Measurements from ENCODE around the gene E2F7.
"Not testable (repeated sequence)": the region's sequence is repeated elsewhere in the genome, so short reads cannot be mapped to it uniquely, and the experiment has no call there.

E2F7 gene, protein sequence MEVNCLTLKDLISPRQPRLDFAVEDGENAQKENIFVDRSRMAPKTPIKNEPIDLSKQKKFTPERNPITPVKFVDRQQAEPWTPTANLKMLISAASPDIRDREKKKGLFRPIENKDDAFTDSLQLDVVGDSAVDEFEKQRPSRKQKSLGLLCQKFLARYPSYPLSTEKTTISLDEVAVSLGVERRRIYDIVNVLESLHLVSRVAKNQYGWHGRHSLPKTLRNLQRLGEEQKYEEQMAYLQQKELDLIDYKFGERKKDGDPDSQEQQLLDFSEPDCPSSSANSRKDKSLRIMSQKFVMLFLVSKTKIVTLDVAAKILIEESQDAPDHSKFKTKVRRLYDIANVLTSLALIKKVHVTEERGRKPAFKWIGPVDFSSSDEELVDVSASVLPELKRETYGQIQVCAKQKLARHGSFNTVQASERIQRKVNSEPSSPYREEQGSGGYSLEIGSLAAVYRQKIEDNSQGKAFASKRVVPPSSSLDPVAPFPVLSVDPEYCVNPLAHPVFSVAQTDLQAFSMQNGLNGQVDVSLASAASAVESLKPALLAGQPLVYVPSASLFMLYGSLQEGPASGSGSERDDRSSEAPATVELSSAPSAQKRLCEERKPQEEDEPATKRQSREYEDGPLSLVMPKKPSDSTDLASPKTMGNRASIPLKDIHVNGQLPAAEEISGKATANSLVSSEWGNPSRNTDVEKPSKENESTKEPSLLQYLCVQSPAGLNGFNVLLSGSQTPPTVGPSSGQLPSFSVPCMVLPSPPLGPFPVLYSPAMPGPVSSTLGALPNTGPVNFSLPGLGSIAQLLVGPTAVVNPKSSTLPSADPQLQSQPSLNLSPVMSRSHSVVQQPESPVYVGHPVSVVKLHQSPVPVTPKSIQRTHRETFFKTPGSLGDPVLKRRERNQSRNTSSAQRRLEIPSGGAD

DNA sequence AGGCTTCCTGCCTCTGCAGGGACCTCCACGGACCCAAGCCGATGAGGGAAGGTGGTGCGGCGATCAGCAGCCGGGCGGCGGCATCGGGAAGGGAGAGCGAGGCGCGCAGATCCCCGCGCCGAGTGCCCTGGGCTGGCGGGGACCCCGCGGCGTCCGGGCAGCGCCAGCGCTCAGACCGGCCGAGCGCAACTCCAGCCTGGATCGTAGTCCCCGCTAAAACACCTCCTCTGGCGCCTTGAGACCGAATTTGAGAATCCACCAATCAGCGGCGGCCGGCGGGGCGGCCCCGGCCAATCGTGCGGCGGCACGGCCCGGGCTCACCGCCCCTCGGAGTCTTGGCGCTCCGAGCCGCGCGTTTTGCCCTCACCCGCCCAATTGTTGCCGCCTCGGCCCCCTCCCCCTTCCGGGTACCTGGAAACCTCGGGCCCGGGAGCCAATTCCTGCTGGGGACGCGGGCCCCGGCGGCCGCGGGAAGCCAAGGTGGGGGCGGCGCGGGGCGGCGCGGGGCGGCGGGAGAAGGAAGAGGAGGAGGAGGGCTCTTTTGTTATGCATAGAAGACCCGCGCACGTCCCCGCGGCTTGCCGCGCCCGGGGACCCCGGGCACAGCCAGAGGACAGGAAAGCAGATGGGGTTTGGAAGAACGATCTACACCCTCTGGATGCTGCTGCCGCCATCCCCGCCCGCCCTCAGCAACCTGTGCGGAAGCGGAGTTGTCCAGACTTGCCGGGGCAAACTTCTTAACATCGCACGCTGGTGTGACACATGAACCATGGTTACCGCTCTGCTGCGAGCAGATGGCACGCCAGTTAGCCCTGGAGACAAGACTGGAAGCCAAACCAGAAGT, at the start of gene E2F7:
Gene E2F7, minus strand, starts transcription at position 209 of the 844 bp plus-strand sequence. CDS start 934 bp downstream, outside the sequence.
- Histone ChIP-seq H3K4me1 (ENCODE audit: control insufficient read depth, insufficient read depth, low read length) (peaks cover 4% of the 10 kb centered on the region), H3K36me3 (ENCODE audit: control insufficient read depth, insufficient read depth, low read length) (no peaks in the 10 kb centered on the region), H3K27me3 (ENCODE audit: control insufficient read depth, insufficient read depth, low read length) (no peaks in the 10 kb centered on the region), H3K4me3 (ENCODE audit: low read depth, low read length) (peak within 1 kb of the TSS; percentile 79), H3K9me3 (ENCODE audit: control insufficient read depth, insufficient read depth, low read length) (no peaks in the 10 kb centered on the region), H3K9ac (ENCODE audit: low read depth, low read length) (peak within 1 kb of the TSS; percentile 89)

DNA sequence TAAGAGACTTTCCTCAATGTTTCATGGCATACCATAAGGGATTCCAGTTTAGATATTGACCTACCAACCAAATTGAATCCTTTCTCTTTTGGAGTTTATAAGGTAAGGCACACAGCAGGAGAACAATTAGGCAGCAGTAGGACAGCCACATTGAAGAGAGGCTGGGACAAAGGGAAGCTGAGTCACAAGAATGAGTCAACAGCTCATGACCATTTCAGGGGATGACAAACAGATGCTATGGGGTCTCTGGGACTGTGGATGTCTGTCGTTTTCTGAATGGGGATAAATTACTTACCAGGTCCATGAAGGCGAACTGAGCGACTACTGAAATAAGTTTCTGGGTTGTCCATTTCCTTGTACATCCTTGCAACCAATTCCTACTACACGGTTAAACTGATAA, 48.6 kb upstream of the E2F7 start:
- no peaks in the 10 kb centered on the region for H3K4me1 ChIP-seq (ENCODE audit: control insufficient read depth, insufficient read depth, low read length)
- no peaks in the 10 kb centered on the region for H3K9me3 ChIP-seq (ENCODE audit: control insufficient read depth, insufficient read depth, low read length)
- H3K27me3 ChIP-seq (ENCODE audit: control insufficient read depth, insufficient read depth, low read length) = no peaks in the 10 kb centered on the region
- no peak overlapping the region for H3K4me3 ChIP-seq (ENCODE audit: low read depth, low read length)
- H3K36me3 ChIP-seq (ENCODE audit: control insufficient read depth, insufficient read depth, low read length) = no peaks in the 10 kb centered on the region
- no peak overlapping the region for H3K9ac ChIP-seq (ENCODE audit: low read depth, low read length)

DNA sequence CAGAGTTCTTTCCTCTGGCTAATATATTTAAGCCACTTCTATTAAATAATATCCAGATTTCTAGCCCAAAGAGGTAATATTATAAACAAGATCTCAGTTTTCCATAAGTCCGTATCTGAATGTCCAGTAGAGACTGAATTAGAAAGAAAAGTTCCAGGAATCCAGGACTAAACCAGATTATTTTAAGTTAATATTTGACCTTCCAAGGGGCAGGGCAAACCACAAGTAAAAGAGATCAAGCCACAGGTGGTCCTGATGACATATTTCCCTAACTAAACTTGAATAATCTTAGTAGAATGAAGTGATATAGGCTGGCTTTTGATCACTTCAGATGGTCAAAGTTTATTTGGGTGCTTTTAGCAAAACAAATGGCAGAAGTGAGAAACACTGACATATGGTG, 43.3 kb upstream of the E2F7 start:
- H3K9me3 ChIP-seq (ENCODE audit: control insufficient read depth, insufficient read depth, low read length) = no peaks in the 10 kb centered on the region
- H3K4me1 ChIP-seq (ENCODE audit: control insufficient read depth, insufficient read depth, low read length) = no peaks in the 10 kb centered on the region
- H3K36me3 ChIP-seq (ENCODE audit: control insufficient read depth, insufficient read depth, low read length) = no peaks in the 10 kb centered on the region
- H3K4me3 ChIP-seq (ENCODE audit: low read depth, low read length) = no peak overlapping the region
- H3K9ac ChIP-seq (ENCODE audit: low read depth, low read length) = no peak overlapping the region
- H3K27me3 ChIP-seq (ENCODE audit: control insufficient read depth, insufficient read depth, low read length) = no peaks in the 10 kb centered on the region

DNA sequence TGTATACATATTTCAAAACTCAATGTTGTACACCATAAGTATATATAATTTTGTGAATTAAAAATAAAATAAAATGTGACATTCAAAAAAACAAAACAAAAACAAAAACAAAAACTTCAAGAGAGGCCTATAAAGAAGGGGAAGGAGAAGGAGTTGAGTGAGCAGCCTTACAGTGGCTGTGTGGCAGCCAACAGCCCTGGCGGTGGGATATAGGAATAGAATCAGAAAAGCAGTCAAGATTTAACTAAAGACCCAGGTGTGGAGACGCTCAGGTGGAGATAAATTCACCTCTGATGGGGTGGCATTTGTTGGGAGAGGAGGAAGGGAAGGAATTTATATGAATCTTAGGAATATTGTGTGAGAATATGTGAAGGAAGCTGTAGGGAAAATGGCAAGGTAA, 41.8 kb upstream of the E2F7 start:
- no peak overlapping the region for H3K9ac ChIP-seq (ENCODE audit: low read depth, low read length)

DNA sequence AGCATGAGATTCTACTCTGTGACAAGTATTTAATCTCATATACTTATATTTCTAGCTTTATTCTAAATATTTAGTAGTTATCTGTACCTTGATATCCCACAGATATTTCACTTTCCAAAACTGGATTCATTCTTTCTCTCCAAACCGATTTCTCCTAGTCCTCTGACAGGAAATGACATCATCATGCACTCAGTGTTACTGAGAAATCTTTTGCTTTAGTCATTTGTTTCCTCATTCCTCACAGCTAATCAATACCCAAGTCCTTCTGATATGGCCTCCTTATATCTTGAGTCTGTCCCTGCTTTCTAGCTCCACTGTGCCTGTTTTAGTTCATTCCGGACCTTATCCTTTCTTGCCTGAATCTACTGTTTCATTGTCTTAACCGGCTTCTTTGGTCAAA, 39.4 kb upstream of the E2F7 start:
- no peak overlapping the region for H3K9ac ChIP-seq (ENCODE audit: low read depth, low read length)
- no peaks in the 10 kb centered on the region for H3K9me3 ChIP-seq (ENCODE audit: control insufficient read depth, insufficient read depth, low read length)
- H3K27me3 ChIP-seq (ENCODE audit: control insufficient read depth, insufficient read depth, low read length) = no peaks in the 10 kb centered on the region
- H3K4me3 ChIP-seq (ENCODE audit: low read depth, low read length) = no peak overlapping the region
- no peaks in the 10 kb centered on the region for H3K4me1 ChIP-seq (ENCODE audit: control insufficient read depth, insufficient read depth, low read length)
- H3K36me3 ChIP-seq (ENCODE audit: control insufficient read depth, insufficient read depth, low read length) = no peaks in the 10 kb centered on the region

More for the DNA sequence above, 41.8 kb upstream of the E2F7 start:
- H3K4me3 ChIP-seq (ENCODE audit: low read depth, low read length) = no peak overlapping the region
- no peaks in the 10 kb centered on the region for H3K4me1 ChIP-seq (ENCODE audit: control insufficient read depth, insufficient read depth, low read length)
- H3K9me3 ChIP-seq (ENCODE audit: control insufficient read depth, insufficient read depth, low read length) = no peaks in the 10 kb centered on the region
- no peaks in the 10 kb centered on the region for H3K36me3 ChIP-seq (ENCODE audit: control insufficient read depth, insufficient read depth, low read length)
- no peaks in the 10 kb centered on the region for H3K27me3 ChIP-seq (ENCODE audit: control insufficient read depth, insufficient read depth, low read length)

DNA sequence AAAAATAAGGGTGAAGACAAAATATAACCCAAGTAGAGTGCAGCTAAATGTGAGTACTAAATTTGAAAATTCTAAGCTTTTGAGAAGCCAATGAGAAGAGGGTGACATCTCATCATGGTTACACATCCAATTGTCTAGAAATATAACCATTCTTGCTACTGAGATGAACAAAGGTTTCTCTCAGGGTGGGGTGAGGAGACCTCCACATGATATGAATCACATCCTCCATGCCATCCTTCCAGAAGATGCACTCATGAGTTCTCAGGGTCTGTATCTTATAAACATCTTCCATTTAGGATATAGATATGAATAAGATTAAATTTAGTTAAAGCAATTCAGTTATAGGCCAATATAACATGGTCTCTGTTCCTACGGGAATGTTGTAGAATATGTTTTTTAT, 38.9 kb upstream of the E2F7 start:
- Histone ChIP-seq H3K27me3 (ENCODE audit: control insufficient read depth, insufficient read depth, low read length) (no peaks in the 10 kb centered on the region), H3K9me3 (ENCODE audit: control insufficient read depth, insufficient read depth, low read length) (no peaks in the 10 kb centered on the region), H3K4me1 (ENCODE audit: control insufficient read depth, insufficient read depth, low read length) (no peaks in the 10 kb centered on the region), H3K4me3 (ENCODE audit: low read depth, low read length) (no peak overlapping the region), H3K9ac (ENCODE audit: low read depth, low read length) (no peak overlapping the region), H3K36me3 (ENCODE audit: control insufficient read depth, insufficient read depth, low read length) (no peaks in the 10 kb centered on the region)

DNA sequence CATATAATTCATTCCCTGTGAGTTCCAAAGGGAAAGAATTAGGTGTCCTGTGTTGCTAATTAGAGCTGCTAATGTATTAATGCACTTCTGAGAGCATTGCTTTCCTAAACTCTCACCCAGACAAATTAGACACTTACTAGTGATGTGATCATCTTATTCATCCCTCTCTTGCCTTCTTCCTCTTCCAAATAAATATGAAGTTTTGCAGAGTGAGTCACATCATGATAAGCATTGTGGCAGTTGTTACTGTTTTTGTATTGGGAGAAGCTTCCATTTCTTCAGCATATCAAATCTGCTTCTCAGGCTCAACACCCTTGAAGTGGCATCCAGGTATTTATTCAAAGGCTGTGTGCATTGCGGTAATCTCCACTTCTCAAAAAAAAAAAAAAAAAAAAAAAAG, 37.3 kb upstream of the E2F7 start:
- no peak overlapping the region for H3K4me3 ChIP-seq (ENCODE audit: low read depth, low read length)
- H3K9me3 ChIP-seq (ENCODE audit: control insufficient read depth, insufficient read depth, low read length) = no peaks in the 10 kb centered on the region
- H3K27me3 ChIP-seq (ENCODE audit: control insufficient read depth, insufficient read depth, low read length) = no peaks in the 10 kb centered on the region
- H3K4me1 ChIP-seq (ENCODE audit: control insufficient read depth, insufficient read depth, low read length) = no peaks in the 10 kb centered on the region
- H3K9ac ChIP-seq (ENCODE audit: low read depth, low read length) = no peak overlapping the region
- H3K36me3 ChIP-seq (ENCODE audit: control insufficient read depth, insufficient read depth, low read length) = no peaks in the 10 kb centered on the region

DNA sequence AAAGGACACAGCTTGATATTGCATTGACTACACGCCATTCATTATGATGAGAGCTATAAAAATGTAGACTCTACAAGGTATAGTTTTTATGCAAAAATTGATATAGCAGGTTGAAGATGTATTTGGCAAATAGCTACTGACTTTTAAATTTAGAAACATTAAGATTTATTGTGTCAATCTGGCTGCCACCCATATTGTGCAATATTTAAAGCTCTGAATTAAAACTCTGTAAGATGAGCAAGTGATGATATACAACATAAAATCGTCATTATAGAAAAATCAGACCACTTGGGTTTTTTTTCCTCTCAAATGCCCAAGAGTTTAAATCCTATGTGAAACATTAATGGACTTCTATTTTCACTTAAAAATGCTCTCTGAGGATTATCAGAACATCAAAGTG, 36.8 kb upstream of the E2F7 start:
- no peaks in the 10 kb centered on the region for H3K9me3 ChIP-seq (ENCODE audit: control insufficient read depth, insufficient read depth, low read length)
- no peak overlapping the region for H3K9ac ChIP-seq (ENCODE audit: low read depth, low read length)
- no peaks in the 10 kb centered on the region for H3K4me1 ChIP-seq (ENCODE audit: control insufficient read depth, insufficient read depth, low read length)
- no peaks in the 10 kb centered on the region for H3K36me3 ChIP-seq (ENCODE audit: control insufficient read depth, insufficient read depth, low read length)
- no peak overlapping the region for H3K4me3 ChIP-seq (ENCODE audit: low read depth, low read length)
- H3K27me3 ChIP-seq (ENCODE audit: control insufficient read depth, insufficient read depth, low read length) = no peaks in the 10 kb centered on the region

DNA sequence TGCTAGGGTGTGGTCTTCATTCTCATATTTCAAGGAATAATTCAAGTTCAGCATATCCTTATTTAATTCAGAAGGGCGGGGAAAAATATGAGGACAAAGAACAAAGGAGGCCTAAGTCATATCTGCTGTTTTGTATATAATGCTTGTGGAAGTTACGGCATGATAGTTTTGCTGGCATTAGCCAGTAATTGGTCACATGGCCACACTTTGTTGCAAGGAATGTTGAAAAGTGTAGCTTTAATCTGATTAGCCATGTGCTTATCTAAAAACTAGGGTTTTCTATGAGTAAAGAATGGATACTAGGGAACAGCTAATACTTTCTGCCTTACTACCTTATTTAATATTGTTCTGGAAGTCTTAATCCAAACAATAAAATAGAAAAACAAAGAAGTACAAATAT, 34.4 kb upstream of the E2F7 start:
- no peak overlapping the region for H3K4me3 ChIP-seq (ENCODE audit: low read depth, low read length)
- no peaks in the 10 kb centered on the region for H3K36me3 ChIP-seq (ENCODE audit: control insufficient read depth, insufficient read depth, low read length)
- no peaks in the 10 kb centered on the region for H3K27me3 ChIP-seq (ENCODE audit: control insufficient read depth, insufficient read depth, low read length)
- H3K9ac ChIP-seq (ENCODE audit: low read depth, low read length) = no peak overlapping the region
- no peaks in the 10 kb centered on the region for H3K9me3 ChIP-seq (ENCODE audit: control insufficient read depth, insufficient read depth, low read length)
- H3K4me1 ChIP-seq (ENCODE audit: control insufficient read depth, insufficient read depth, low read length) = no peaks in the 10 kb centered on the region

DNA sequence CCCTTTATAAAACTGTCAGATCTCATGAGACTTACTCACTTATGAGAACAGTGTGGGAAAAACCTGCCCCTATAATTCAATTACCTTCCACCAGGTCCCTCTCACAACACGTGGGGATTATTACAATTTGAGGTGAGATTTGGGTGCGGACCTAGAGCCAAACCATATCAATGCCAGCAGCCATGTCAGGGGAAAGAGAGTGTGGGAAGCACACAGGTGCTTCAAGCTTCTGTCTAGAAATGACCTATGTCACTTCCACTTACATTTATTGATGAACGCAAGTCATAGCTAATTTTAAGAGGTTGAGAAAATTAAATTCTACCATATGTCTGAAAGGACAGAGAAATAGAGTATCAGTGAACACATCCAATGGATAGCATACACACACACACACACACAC, 32.5 kb upstream of the E2F7 start:
- H3K36me3 ChIP-seq (ENCODE audit: control insufficient read depth, insufficient read depth, low read length) = no peaks in the 10 kb centered on the region
- no peak overlapping the region for H3K4me3 ChIP-seq (ENCODE audit: low read depth, low read length)
- H3K27me3 ChIP-seq (ENCODE audit: control insufficient read depth, insufficient read depth, low read length) = no peaks in the 10 kb centered on the region
- H3K4me1 ChIP-seq (ENCODE audit: control insufficient read depth, insufficient read depth, low read length) = no peaks in the 10 kb centered on the region
- no peaks in the 10 kb centered on the region for H3K9me3 ChIP-seq (ENCODE audit: control insufficient read depth, insufficient read depth, low read length)
- H3K9ac ChIP-seq (ENCODE audit: low read depth, low read length) = no peak overlapping the region

DNA sequence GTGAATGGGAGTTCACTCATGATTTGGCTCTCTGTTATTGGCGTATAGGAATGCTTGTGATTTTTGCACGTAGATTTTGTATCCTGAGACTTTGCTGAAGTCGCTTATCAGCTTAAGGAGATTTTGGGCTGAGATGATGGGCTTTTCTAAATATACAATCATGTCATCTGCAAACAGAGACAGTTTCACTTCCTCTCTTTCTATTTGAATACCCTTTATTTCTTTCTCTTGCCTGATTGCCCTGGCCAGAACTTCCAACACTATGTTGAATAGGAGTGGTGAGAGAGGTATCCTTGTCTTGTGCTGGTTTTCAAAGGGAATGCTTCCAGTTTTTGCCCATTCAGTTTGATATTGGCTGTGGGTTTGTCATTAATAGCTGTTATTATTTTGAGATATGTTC, 26.9 kb upstream of the E2F7 start:
- not testable (repeated sequence) for H3K36me3 ChIP-seq (ENCODE audit: control insufficient read depth, insufficient read depth, low read length); H3K27me3 ChIP-seq (ENCODE audit: control insufficient read depth, insufficient read depth, low read length); H3K9me3 ChIP-seq (ENCODE audit: control insufficient read depth, insufficient read depth, low read length)

More for the DNA sequence above, 26.9 kb upstream of the E2F7 start:
- H3K4me1 ChIP-seq (ENCODE audit: control insufficient read depth, insufficient read depth, low read length); H3K4me3 ChIP-seq (ENCODE audit: low read depth, low read length); H3K9ac ChIP-seq (ENCODE audit: low read depth, low read length): not testable (repeated sequence)
